ENCODE data around the gene LCP2. TPM values are rescaled to one million over a fixed set of nuclear protein-coding genes. Genes with fewer than 3 reads are reported as not detected.

Gene LCP2
- total RNA-seq, 1 donor from 2014 or later: 82.9 TPM

DNA sequence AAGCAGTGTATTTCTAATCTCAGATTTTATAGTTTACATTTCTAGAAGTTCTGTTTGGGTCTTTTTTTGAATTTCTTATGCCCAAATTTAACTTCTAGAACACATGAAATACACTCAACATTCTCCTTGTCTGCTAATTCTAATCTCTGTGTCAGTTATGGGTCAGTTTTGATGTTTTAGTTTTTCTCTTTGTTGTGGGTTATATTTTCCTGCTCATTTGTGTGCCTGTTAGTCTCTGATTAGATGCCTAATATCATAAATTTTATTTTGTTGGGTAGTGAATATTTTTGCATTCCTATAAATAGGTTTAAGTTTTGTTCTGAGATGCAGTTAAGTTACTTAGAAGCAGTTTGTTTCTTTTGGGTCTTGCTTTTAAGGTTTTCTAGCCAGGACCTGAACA, 12.4 kb downstream of the LCP2 start:
- DNase-seq (no peak), ATAC-seq (no peak)
- Histone ChIP-seq H3K27ac (no peak overlapping the region), H3K4me1 (peaks cover 45% of the 10 kb centered on the region), H3K9me3 (no peaks in the 10 kb centered on the region), H3K4me3 (no peak overlapping the region), H3K36me3 (peaks cover 73% of the 10 kb centered on the region), H3K27me3 (ENCODE audit: low read depth) (no peaks in the 10 kb centered on the region)
- TF ChIP-seq, protein P1, sequence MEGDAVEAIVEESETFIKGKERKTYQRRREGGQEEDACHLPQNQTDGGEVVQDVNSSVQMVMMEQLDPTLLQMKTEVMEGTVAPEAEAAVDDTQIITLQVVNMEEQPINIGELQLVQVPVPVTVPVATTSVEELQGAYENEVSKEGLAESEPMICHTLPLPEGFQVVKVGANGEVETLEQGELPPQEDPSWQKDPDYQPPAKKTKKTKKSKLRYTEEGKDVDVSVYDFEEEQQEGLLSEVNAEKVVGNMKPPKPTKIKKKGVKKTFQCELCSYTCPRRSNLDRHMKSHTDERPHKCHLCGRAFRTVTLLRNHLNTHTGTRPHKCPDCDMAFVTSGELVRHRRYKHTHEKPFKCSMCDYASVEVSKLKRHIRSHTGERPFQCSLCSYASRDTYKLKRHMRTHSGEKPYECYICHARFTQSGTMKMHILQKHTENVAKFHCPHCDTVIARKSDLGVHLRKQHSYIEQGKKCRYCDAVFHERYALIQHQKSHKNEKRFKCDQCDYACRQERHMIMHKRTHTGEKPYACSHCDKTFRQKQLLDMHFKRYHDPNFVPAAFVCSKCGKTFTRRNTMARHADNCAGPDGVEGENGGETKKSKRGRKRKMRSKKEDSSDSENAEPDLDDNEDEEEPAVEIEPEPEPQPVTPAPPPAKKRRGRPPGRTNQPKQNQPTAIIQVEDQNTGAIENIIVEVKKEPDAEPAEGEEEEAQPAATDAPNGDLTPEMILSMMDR (IDR thresholded peaks at IDR 0.05): no peak
- intact Hi-C loops (cut with DNase I): no loop called here

DNA sequence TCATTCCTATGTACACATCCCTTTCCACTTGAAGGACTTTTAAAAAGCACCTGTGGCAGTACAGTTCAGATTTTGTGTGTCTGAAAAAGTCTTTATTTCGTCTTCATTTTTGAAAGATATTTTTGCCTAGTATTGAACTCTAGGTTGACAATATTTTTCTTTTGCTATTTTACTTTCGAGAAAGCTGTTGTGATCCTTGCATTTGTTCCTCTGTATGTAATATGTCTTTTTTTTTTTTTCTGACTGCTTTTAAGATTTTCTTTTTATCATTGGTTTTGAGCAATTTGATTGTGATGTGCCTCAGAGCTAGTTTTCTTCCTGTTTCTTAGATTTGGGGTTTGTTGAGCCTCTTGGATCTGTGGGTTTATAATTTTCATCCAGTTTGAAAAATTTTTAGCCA, 13.3 kb downstream of the LCP2 start:
- no peak overlapping the region for H3K27ac ChIP-seq
- peaks cover 45% of the 10 kb centered on the region for H3K4me1 ChIP-seq
- DNase-seq (no peak), ATAC-seq (no peak)
- H3K9me3 ChIP-seq: no peaks in the 10 kb centered on the region
- H3K27me3 ChIP-seq (ENCODE audit: low read depth): no peaks in the 10 kb centered on the region
- H3K4me3 ChIP-seq: no peak overlapping the region
- H3K36me3 ChIP-seq: peaks cover 71% of the 10 kb centered on the region
- TF ChIP-seq, protein P1 (IDR thresholded peaks at IDR 0.05): no peak
- intact Hi-C loops (cut with DNase I): no loop called here

DNA sequence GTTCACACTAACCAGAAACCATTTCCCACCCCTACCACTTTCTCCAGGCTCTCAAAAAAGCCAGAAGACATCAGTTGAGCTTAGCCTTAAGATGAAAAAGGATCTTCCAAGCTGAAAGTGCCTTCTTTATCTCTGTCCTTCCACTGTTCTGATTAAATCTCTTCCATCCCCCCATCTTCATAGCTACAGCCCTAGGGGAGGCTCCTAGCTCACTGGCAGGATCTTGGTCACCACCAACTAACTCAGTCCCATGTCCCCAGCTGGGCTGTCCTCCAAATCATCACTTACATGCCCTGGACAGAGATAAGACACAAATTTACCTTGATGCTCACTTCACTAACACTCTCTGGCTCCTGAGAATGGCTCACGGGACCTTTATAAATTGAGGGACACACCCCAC, 14.3 kb downstream of the LCP2 start:
- H3K4me3 ChIP-seq: no peak overlapping the region
- ATAC-seq (no peak), DNase-seq (no peak)
- H3K36me3 ChIP-seq: peaks cover 62% of the 10 kb centered on the region
- TF ChIP-seq, protein P1 (IDR thresholded peaks at IDR 0.05): no peak
- no peaks in the 10 kb centered on the region for H3K9me3 ChIP-seq
- H3K27me3 ChIP-seq (ENCODE audit: low read depth): no peaks in the 10 kb centered on the region
- intact Hi-C loops (cut with DNase I): no loop called here
- no peak overlapping the region for H3K27ac ChIP-seq
- H3K4me1 ChIP-seq: peaks cover 44% of the 10 kb centered on the region

DNA sequence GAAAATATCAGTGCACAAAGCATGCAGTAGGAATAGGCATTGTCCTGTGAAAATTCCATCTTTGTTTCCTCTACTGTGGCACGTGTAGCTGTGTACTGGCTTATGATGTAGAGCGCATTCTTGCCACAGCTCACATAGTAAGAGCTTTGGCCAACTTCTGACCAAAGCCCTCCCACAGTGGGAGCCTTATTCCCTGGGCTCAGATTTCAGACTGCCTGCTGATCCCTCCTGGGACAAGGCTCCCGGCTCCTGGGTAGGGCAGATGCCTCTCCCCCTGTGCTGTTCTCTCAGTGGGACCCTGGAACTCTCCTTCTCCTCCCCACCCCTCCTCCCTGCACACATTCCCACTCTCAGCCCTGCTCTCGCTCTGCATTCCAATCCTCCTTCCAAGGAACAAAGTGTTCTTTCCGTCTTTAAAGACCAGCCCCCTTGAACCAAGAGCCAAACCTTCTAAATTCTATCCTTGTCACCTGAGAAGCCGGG, 17.5 kb downstream of the LCP2 start:
- Histone ChIP-seq H3K4me1 (peaks cover 56% of the 10 kb centered on the region), H3K9me3 (no peaks in the 10 kb centered on the region), H3K4me3 (no peak overlapping the region), H3K36me3 (peaks cover 46% of the 10 kb centered on the region), H3K27me3 (ENCODE audit: low read depth) (no peaks in the 10 kb centered on the region), H3K27ac (peak overlapping the region; percentile 56)
- ATAC-seq: peak; percentile 42 to 46
- no peak for DNase-seq
- intact Hi-C loops (cut with DNase I): no loop called here
- TF ChIP-seq, protein P1 (IDR thresholded peaks at IDR 0.05): no peak

DNA sequence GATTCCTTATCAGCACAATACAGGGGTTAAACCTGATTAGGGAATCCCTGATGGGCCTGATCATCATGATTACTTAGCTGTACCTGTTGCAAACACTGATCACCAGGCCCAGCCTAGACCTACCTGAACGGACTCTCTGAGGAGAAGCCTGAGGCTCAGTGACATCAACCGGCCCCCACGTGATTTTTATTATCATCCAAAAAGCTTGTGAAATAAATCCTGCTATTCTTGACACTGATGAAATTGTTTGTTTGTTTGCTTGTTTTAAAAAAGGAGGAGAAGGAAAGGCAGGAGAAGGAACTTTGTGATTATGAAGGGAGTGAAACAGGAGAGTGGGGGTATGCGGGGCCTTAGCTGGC, 18.1 kb downstream of the LCP2 start:
- DNase-seq (no peak), ATAC-seq (no peak)
- H3K4me3 ChIP-seq: no peak overlapping the region
- no peaks in the 10 kb centered on the region for H3K27me3 ChIP-seq (ENCODE audit: low read depth)
- TF ChIP-seq, protein P1 (IDR thresholded peaks at IDR 0.05): no peak
- no peaks in the 10 kb centered on the region for H3K9me3 ChIP-seq
- peaks cover 46% of the 10 kb centered on the region for H3K36me3 ChIP-seq
- H3K4me1 ChIP-seq: peaks cover 62% of the 10 kb centered on the region
- H3K27ac ChIP-seq: peak overlapping the region; percentile 56
- intact Hi-C loops (cut with DNase I): no loop called here
